Ramos (cell line): ENCODE results near the gene EEPD1.
"Not testable (repeated sequence)": the region's sequence is repeated elsewhere in the genome, so short reads cannot be mapped to it uniquely, and the experiment has no call there.

ENCODE experiments used
- in situ Hi-C: fragments of 300-500 bp; cut with MboI; formaldehyde crosslinking; loops from one replicate; pipeline ENCODE4 v1.14.3; 2022; ENCODE audit warnings: low sequenced_read_pairs; ENCODE audit not compliant: unreplicated experiment

Gene EEPD1

DNA sequence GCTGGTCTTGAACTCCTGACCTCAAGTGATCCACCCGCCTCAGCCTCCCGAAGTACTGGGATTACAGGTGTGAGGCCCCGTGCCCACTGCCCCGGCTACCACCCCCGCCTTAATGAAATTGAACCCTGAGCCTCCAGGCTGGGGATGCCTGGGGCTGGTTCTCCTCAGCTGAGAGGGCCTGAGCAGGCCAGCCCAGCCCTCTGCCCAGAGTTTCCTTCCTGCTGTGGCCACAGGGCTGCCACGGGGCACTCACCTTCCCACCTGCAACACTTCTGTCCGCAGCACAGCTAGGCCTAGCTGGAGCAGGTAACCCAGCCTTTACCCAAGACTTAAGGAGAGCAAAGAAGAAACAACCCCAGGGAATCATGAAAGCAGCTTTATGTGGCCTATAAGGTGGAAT lies 158.5 kb downstream of the EEPD1 start:
- in situ Hi-C loops: no loop called here

DNA sequence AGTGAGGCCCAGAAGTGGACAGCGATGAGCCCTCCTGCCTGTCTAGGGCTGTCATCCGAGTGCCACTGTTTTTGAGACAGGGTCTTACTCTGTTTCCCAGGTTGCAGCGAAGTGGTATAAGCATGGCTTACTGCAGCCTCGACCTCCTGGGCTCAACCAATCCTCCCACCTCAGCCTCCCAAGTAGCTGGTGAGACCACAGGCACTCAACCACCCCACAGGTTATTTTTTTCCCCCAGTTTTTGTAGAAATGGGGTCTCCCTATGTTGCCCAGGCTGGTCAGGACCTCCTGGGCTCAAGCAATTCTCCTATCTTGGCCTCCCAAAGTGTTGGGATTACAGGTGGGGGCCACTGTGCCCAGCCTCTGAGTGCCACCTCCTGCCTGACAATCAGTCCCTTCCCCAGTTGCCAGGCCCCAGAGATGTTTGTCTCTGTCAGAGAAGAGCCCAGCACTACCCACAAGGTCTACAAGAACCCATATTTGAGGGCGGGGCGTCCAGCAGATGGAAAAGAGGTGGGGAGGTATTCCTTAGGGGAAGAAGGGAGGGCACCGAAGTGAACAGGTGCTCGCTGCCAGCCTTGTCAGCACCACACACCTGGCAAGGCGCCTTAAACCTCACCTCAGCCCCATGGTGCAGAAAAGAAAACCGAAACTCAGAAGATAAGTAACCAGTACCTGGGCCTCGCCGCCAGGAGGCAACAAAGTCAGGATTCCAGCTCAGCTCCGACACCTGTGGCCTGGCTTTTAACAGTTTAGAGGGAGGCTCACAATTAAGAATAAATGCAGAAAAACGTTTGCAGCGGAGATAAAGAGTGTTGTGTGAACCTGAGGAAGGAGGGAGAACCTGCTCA lies 159.2 kb downstream of the EEPD1 start:
- in situ Hi-C loops: no loop called here

DNA sequence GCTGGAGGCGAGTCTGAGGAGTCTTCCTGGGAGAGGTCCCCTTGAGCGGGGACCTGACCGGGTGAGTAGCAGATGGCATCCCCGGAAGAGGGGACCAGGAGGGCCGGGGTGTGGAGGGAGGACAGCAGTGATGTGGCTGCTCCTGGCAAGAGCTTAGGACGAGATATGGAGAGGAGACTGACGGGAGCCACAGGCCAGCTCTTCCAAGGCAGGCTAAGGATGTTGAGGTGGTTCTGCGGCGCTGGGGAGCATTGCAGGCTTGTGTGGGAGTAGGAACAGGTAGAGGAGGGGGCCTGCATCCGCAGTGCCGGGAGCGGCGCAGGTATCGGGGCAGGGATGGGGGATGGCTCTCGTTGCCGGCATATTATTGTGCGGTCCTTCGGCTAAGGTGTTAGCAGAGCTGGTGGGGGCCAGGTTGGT lies 159.9 kb downstream of the EEPD1 start:
- in situ Hi-C loops: no loop called here

DNA sequence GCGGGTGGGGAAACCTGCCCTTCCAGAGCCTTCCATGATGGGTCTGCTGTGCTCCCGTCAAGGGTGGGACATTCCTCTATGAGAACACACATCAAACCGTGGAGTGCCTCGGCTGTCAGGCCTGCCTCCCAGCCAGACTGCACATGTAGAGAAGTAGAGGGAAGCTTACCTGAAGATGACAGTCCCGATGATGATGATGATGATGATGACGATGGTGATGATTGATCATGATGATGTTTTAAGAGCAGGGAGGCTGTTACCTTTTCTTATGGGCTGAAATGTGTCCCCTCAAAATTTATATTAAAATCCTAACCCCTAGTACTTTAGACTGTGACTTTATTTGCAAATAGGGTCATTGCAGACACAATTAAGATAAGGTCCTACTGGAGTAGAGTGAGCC lies 160.6 kb downstream of the EEPD1 start:
- in situ Hi-C loops: no loop called here

DNA sequence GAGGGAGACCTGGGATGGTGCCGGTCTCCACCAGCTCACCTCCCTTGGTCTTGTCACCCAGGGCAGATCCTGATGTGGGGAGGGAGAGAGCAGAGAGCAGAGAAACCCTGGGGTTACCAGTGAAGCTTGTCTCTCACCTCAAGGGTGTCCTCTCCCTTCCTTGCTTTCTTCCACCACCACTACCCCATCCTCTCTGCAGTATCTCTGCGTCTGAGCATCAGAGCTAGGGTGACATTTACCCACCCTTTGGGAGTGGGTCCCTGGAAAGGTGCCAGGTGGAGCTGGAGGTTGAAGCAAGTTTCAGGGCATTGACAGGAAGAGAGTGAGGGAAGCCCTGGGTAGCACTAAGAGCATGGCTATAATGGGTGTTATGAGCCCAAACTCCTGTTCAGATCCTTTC lies 161.4 kb downstream of the EEPD1 start:
- in situ Hi-C loops: no loop called here

DNA sequence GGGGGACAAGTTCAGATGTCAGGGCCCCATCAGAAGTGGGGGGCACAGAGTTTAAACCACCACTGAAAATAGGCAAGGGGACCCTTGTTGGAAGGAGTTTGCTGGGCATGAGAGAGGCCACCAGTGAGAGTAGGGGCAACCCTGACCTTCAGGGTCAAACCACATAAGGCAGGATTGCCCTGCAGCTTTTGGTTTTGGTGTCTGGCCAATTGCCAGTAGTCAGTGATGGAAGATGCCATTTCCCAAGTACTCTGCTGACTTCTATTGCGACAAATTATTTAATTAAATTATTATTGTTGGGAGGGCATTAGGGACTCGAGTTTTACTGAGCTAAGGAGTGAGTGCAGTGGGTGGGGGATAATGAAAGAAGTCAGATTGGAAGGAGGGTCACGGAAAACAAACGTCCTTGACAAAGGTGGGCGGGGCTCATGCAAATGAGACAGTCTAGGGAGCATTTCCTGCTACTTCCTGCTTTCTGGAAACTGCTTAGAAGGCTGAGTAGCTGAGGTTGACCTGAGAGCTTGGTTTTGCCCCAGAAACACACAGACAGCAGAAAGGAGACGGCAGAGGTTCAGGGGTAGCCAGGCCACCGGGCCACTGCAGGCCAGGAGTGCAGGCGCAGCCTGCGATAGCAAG lies 162.4 kb downstream of the EEPD1 start:
- in situ Hi-C loops: no loop called here

DNA sequence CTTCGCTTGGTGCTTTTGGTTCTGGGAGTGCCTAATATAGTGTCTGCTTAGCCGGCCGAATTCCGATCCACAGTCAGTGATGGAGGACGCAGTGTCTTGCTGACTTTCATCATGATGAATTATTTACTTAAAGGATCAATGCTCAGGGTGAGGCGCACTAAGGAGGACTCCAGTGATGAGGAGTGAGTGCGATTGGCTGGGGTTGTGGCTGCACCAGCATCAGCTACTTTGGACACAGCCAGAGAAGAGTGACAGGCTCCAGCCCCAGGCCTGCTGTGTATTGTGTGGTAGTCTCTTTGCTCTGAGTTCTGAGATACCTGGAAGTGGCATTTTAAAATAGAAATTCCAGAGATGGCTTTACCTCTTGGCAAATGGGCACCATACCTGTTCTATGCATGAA lies 163.3 kb downstream of the EEPD1 start:
- in situ Hi-C loops: no loop called here

DNA sequence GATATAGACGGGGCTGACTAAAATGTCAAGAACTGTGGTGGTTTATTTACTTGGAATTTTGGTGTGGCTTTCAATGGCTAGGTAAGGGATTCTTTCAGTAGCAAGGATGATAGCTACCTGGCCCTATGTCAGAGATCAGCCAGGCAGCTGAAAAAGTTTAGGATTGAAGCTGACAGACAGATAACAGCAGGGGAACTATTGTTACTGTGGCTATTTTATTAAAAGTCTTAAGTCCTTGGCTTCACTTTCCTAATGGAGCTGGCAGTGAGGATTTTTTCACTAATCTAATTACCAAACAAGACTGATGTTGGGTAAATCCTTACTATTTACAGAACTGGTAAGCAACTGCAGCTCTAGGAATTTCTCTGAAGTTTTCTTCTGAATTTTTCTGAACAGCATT lies 164.2 kb downstream of the EEPD1 start:
- in situ Hi-C loops: no loop called here

DNA sequence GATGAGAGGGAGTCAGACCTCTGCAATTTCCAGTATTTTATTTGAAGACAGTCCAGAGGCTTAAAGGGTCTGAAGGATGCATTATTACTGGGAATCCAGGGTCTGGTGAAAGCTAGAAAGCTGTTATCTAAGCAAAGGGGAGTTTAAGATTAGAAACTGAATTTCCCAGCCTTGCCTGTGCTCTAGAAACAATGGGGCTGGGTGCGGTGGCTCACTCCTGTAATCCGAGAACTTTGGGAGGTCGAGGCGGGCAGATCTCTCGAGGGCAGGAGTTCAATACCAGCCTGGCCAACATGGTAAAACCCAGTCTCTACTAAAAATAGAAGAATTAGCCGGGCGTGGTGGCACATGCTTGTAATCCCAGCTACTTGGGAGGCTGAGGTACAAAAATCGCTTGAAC lies 165.1 kb downstream of the EEPD1 start:
- in situ Hi-C loops: no loop called here

DNA sequence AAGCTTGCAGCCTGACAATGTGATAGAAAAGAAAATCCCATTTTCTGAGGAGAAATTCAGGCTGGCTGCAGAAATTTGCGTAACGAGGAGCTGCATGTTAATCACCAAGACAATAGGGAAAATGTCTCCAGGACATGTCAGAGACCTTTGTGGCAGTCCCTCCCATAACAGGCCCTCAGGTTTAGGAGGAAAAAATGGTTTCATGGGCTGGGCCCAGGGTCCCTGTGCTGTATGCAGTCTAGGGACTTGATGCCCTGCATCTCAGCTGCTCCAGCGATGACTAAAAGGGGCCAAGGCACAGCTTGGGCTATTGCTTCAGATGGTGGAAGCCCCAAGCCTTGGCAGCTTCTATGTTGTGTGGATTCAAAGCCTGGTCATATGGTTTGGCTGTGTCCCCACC lies 168.2 kb downstream of the EEPD1 start:
- in situ Hi-C loops: not testable (repeated sequence)

DNA sequence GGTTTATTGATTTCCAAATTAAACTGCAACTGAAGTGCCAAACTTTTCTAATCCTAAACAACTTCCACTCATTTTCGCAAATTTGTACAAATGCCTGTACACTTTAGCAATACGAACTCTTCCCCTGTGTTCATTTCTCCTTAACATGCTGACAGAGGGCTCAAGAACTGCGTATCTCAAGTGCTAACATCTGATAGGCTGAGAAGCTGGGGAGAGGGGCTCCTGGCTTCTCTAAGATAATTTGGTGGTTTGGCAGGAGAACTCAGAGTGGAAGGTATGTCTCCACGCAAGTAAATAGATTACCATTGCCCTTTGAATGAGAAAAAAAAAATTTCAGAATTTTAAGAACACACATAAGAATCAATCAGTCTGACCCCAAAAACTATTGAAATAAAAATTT lies 183.3 kb downstream of the EEPD1 start:
- in situ Hi-C loops: no loop called here

DNA sequence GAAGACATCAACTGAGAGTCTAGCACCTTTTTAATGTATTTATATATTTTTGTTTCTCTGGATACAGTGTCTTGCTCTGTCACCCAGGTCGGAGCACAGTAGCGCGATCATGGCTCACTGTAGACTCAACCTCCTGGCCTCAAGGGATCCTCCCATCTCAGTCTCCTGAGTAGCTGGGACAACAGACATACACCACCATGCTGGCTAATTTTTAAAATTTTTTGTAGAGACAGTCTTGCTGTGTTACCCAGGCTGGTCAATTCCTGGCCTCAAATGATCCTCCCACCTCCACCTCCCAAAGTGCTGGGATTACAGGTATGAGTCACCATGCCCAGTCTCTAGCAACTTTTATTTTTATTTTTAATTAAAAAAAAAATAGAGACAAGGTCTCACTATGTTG lies 185.2 kb downstream of the EEPD1 start:
- in situ Hi-C loops: no loop called here

DNA sequence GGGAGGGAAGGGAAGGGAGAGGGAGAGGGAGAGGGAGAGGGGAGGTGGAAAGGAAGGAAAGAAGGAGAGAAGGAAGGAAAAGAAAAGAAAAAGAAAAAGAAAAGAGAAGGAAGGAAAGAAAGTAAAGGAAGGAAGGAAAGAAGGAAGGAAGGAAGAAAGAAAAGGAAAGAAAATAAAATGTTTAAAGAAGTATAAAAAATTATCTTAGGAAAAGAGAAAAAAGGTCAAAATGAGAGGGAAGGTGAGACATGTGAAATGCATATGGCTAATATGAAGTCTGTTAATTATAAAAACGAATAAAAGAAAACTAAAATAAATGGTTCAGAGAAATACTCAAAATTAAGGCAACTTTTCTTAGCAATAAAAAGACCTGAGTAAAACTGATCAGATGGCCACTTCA lies 190.5 kb downstream of the EEPD1 start:
- in situ Hi-C loops: no loop called here

DNA sequence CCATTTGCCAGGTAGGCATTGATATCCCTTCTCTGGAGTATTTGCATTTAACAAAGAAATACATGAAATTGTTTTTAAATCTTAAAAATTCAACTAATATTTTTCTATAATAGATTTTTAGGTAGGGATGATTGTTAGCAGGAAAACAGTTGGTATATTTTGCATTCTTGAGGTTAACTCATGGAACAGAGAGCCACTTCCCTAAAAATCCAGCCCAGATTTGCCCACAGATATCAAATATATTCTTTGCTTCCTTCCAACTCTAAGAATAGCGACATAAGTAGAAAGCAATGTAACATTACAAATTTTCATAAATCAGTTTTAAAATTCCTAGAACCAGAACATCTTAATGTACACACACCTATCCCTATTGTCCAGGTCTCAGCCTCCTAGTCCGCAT lies 191.6 kb downstream of the EEPD1 start:
- in situ Hi-C loops: no loop called here

DNA sequence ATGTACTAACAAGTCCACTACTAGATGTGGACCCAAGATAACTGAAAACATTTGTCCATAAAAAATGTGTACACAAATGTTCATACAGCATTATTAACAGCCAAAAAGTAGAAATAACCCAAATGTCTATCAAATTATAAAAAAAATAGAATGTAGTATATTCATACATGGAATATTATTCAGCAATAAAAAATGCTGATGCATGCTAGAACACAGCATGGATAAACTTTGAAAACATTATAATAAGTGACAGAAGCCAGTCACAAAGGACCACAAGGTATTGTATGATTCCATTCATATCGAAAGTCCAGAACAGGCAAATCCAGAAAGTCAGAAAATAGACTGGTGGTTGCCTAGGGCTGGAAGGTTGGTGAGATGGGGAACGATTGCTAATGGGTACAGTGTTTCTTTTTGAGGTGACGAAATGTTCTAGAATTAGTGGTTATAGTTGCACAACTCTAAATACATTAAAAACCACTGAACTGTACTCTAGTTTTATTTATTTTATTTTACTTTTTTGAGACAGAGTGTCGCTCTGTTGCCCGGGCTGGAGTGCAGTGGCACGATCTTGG lies 193.3 kb downstream of the EEPD1 start:
- in situ Hi-C loops: no loop called here

DNA sequence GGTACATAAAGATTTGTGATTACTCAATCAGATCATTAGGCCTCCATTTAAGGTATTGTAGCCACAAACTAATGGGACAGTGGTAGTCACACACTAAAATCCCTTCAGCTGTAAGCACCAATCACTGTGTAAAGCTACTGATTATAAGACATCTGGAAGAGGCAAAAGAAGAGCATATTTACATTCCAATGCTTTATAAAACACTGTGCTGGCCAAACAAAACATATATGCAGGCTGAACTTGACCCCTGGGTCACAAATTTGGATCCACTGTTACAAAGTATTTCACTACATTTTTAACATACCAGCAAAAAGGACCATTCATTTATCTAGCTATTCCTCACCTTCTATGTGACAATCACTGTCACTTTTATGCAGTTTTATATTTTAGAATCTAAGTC lies 195.2 kb downstream of the EEPD1 start:
- in situ Hi-C loops: no loop called here

DNA sequence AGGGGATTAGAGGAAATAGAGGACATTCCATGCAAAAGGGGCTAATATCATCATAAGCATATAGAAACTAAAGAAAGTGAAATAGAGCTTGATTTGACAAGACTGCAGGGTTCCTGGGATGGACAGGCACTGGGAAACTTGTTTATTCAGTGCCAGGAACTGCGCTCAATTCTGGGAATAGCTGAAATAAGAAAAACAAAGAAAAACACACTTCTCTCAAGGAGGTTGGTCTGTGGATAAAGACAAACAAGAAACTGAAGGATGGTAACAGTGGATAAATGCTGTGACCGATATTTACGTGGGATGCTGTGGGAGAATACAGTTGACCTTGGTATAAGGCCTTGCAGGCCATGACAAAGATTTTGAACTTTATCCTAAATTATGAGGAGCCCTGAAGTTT lies 195.7 kb downstream of the EEPD1 start:
- in situ Hi-C loops: no loop called here

DNA sequence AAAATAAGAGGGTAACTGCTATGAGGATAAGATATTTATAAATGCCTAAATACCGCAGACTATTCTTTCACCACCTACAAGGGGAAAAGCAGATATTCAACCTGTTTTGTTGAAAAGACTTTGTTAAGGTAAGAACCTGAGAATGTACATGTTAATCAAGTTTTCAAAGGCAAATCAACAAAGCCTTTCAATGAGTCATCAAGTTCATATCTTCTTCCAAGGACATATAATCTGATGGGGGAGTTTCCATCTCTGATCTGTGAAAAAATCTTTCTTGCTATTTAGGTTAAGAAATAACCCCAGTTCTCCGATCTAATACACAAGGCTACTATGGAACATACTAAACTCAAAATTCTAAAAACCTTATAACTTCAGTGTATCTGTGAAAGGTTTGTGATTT lies 196.6 kb downstream of the EEPD1 start:
- in situ Hi-C loops: no loop called here
